Stomach (tissue), 9 donors: Measurements from ENCODE around the gene KCTD14. TPM values are rescaled to one million over a fixed set of nuclear protein-coding genes. Genes with fewer than 3 reads are reported as not detected.
"Not testable (repeated sequence)": the region's sequence is repeated elsewhere in the genome, so short reads cannot be mapped to it uniquely, and the experiment has no call there.

Source experiments
- DNase-seq, 2 donors: peaks; one replicate each; pipeline versions ENCODE4 v3.0.0 to v3.0.0-alpha.2; 2013 to 2019
- H3K27ac ChIP-seq, 5 donors: fragments of 200-600 bp in 4 of 5; sonication (generic) in 4 of 5; one replicate each; pipeline ENCODE4 v1.5.1; 2013 to 2019; ENCODE audit warnings: mild to moderate bottlenecking in 1 of 5, moderate library complexity in 1 of 5
- H3K27me3 ChIP-seq, 3 donors: fragments of 200-600 bp; sonication (generic); one replicate each; pipeline ENCODE4 v1.5.1; 2017 to 2019; ENCODE audit warnings: mixed run types in 1 of 3
- H3K36me3 ChIP-seq, 4 donors: fragments of 200-600 bp; sonication (generic); 1 replicate in 3 of 4; 2 replicates in 1 of 4; pipeline ENCODE4 v1.5.1; 2016 to 2019
- H3K4me1 ChIP-seq, 4 donors: fragments of 200-600 bp; sonication (generic); one replicate each; pipeline ENCODE4 v1.5.1; 2016 to 2019
- H3K4me3 ChIP-seq, 4 donors: fragments of 200-600 bp; sonication (generic) in 3 of 4; one replicate each; pipeline ENCODE4 v1.5.1; 2016 to 2019; ENCODE audit warnings: mild to moderate bottlenecking in 1 of 4
- H3K9me3 ChIP-seq, 4 donors: fragments of 200-600 bp; sonication (generic); one replicate each; pipeline ENCODE4 v1.5.1; 2016 to 2019
- CTCF ChIP-seq, 7 experiments: fragments of 450-650 bp in 4 of 7; fragments of 200-600 bp in 3 of 7; sonication (generic) in 3 of 7; IDR thresholded peaks; one replicate each; pipeline ENCODE4 v1.5.1; 2016 to 2019; ENCODE audit warnings: antibody characterized with exemption in 7 of 7, control low read depth in 2 of 7, mild to moderate bottlenecking in 1 of 7
- EP300 ChIP-seq: sonication (generic); formaldehyde crosslinking; IDR thresholded peaks from one replicate; pipeline ENCODE4 v1.6.1; 2017; ENCODE audit warnings: antibody characterized with exemption
- POLR2A ChIP-seq, 4 donors: fragments of 450-650 bp; IDR thresholded peaks; one replicate each; pipeline ENCODE4 v1.6.1; 2016; ENCODE audit warnings: antibody characterized with exemption in 4 of 4, control low read depth in 2 of 4, mild to moderate bottlenecking in 1 of 4, moderate library complexity in 1 of 4
- POLR2AphosphoS5 ChIP-seq, 3 donors: sonication (generic); formaldehyde crosslinking; IDR thresholded peaks; one replicate each; pipeline ENCODE4 v1.6.1; 2016; ENCODE audit warnings: antibody characterized with exemption in 3 of 3
- WGBS, 5 donors: extraction: QIAGEN DNeasy Blood & Tissue Kit in 3 of 5; methylation state at CpG; one replicate each; pipeline versions ENCODE4 v1.1.5 to v1.1.7; 2013 to 2018; 5-methylcytosine and 5-hydroxymethylcytosine counted together
- intact Hi-C: fragments of 100-400 bp; cut with DNase I; formaldehyde crosslinking; loops from one replicate; pipeline ENCODE4 v1.15.1; 2023; ENCODE audit warnings: low total_unique reads
- polyA plus RNA-seq, 3 donors: library from polyadenylated mRNA; stranded (reverse); fragments of 200-250 nt; gene quantifications; one replicate each; pipeline ENCODE4 v1.2.3, GENCODE V29; 2013
- total RNA-seq, 5 donors: library from RNA; depleted of rRNA; stranded (reverse); fragments of >200 nt; gene quantifications; one replicate each; pipeline versions ENCODE4 v1.1.0 to v1.2.3, GENCODE V29; 2014 to 2016
- donor health status: healthy with polysubstance abuse.
- donor health status: Bipolar disorder and iron deficiency.
- donor health status: healthy.

KCTD14 gene
- total and polyA plus RNA-seq, 8 donors: 2.3 to 62.0 (median 14.0) TPM

- intact Hi-C loops: no loop called here
- Histone ChIP-seq H3K27ac (no peak overlapping the region), H3K36me3 (no peaks in the 10 kb centered on the region), H3K27me3 (no peaks in the 10 kb centered on the region), H3K9me3 (no peaks in the 10 kb centered on the region), H3K4me3 (no peak overlapping the region), H3K4me1 (peaks cover 23 to 54% (median 42%) of the 10 kb centered on the region in 4 donors)
- TF ChIP-seq POLR2A (IDR thresholded peaks at IDR 0.05) (no peak), EP300 (no peak)
- DNase-seq: no peak
- WGBS, 5 donors: 51 to 93% (median 69%) methylated on average over 4 of the region's 4 CpGs
These were observed 10.0 kb upstream of the KCTD14 start for GRCh38 chr11:78033040-78033439.

GRCh38 chr11:78032090-78032489 is 9.0 kb upstream of the KCTD14 start:
- peak overlapping the region; percentile 10 to 69 (median 43) for H3K27ac ChIP-seq
- no peaks in the 10 kb centered on the region for H3K36me3 ChIP-seq
- no peak overlapping the region for H3K4me3 ChIP-seq
- H3K4me1 ChIP-seq: peaks cover 15 to 45% (median 34%) of the 10 kb centered on the region in 4 donors
- no peaks in the 10 kb centered on the region for H3K9me3 ChIP-seq
- no peaks in the 10 kb centered on the region for H3K27me3 ChIP-seq
- no peak for TF ChIP-seq CTCF (IDR thresholded peaks at IDR 0.05)
- no peak for TF ChIP-seq EP300
- no peak for TF ChIP-seq POLR2A (IDR thresholded peaks at IDR 0.05)
- no peak for TF ChIP-seq POLR2AphosphoS5 (IDR thresholded peaks at IDR 0.05)
- intact Hi-C loops: no loop called here
- peak in 1 of 2 donors; percentile 72 for DNase-seq

- H3K4me3 ChIP-seq: no peak overlapping the region
- intact Hi-C loops: no loop called here
- DNase-seq: no peak
- peak overlapping the region; percentile 10 to 69 (median 43) for H3K27ac ChIP-seq
- no peaks in the 10 kb centered on the region for H3K36me3 ChIP-seq
- peaks cover 10 to 41% (median 30%) of the 10 kb centered on the region in 4 donors for H3K4me1 ChIP-seq
- no peak for TF ChIP-seq POLR2AphosphoS5 (IDR thresholded peaks at IDR 0.05)
- TF ChIP-seq POLR2A (IDR thresholded peaks at IDR 0.05): no peak
- no peak for TF ChIP-seq CTCF (IDR thresholded peaks at IDR 0.05)
- no peak for TF ChIP-seq EP300
- 82 to 95% (median 90%) methylated on average over 3 of the region's 3 CpGs for WGBS, 5 donors
- no peaks in the 10 kb centered on the region for H3K27me3 ChIP-seq
- H3K9me3 ChIP-seq: no peaks in the 10 kb centered on the region
These were observed 8.6 kb upstream of the KCTD14 start for GRCh38 chr11:78031629-78032028.

- TF ChIP-seq CTCF (IDR thresholded peaks at IDR 0.05): no peak
- TF ChIP-seq POLR2A (IDR thresholded peaks at IDR 0.05): no peak
- TF ChIP-seq EP300: no peak
- TF ChIP-seq POLR2AphosphoS5 (IDR thresholded peaks at IDR 0.05): no peak
- no peaks in the 10 kb centered on the region for H3K36me3 ChIP-seq
- H3K9me3 ChIP-seq: no peaks in the 10 kb centered on the region
- no peak overlapping the region for H3K4me3 ChIP-seq
- DNase-seq: peak; percentile 89 to 93
- H3K4me1 ChIP-seq: peaks cover 9 to 35% (median 29%) of the 10 kb centered on the region in 4 donors
- WGBS, 5 donors: 17 to 25% (median 19%) methylated on average over 7 of the region's 7 CpGs
- no peaks in the 10 kb centered on the region for H3K27me3 ChIP-seq
- intact Hi-C loops: no loop called here
- H3K27ac ChIP-seq: peak overlapping the region; percentile 3 to 69 (median 44)
These were observed 7.6 kb upstream of the KCTD14 start for GRCh38 chr11:78030429-78031325.

- H3K36me3 ChIP-seq, H3K9me3 ChIP-seq, intact Hi-C loops, H3K4me3 ChIP-seq, H3K27me3 ChIP-seq, DNase-seq, H3K27ac ChIP-seq: not testable (repeated sequence)
- peaks cover 9 to 41% (median 34%) of the 10 kb centered on the region in 4 donors for H3K4me1 ChIP-seq
- WGBS, 5 donors: 66 to 79% (median 72%) methylated on average over 9 of the region's 9 CpGs
These were observed 5.3 kb upstream of the KCTD14 start for GRCh38 chr11:78028423-78028822.
